Endothelial cell of umbilical vein (primary cell): ENCODE data around the gene MARK3. TPM values are rescaled to one million over a fixed set of nuclear protein-coding genes. Genes with fewer than 3 reads are reported as not detected.

Source experiments
- BruUV-seq: library from RNA; stranded (reverse); fragments of 400-500 nt; replicated peaks from 2 replicates; lab custom pipeline; 2021; lab: Mats Ljungman, UMichigan
- CTCF ChIA-PET: fragments of 300-600, 350-600 bp; sonication (Branson Sonifier 250); formaldehyde crosslinking; loops from one replicate; lab custom pipeline; 2021; ENCODE audit warnings: antibody characterized with exemption, inconsistent platforms; lab: Charles Lee
- POLR2A ChIA-PET: fragments of 300-600, 350-600 bp; sonication (Branson Sonifier 250); formaldehyde crosslinking; loops from one replicate; lab custom pipeline; 2021; ENCODE audit warnings: antibody characterized with exemption, inconsistent platforms; lab: Charles Lee
- DNase-seq: peaks from one replicate; pipeline ENCODE4 v3.0.0-alpha.2; 2011; ENCODE audit warnings: low read depth, low spot score
- FAIRE-seq: peaks from 2 replicates; lab custom pipeline; 2011; peaks lifted over from hg19 to GRCh38; lab: Jason Lieb, UNC
- H2AFZ ChIP-seq: 2 replicates; pipeline ENCODE4 v1.6.0; 2012; ENCODE audit warnings: low read depth, low read length, control low read depth, inconsistent platforms
- H3K27ac ChIP-seq: 2 replicates; pipeline ENCODE4 v1.5.1; 2011; ENCODE audit warnings: low read depth, mild to moderate bottlenecking, control low read depth, low read length, moderate library complexity; ENCODE audit not compliant: insufficient read depth
- H3K27me3 ChIP-seq, 2 experiments: 2 replicates each; pipeline versions ENCODE4 v1.6.0 to v1.6.1; 2011; ENCODE audit warnings: low read length in 2 of 2, mixed read lengths in 1 of 2; ENCODE audit not compliant: control insufficient read depth in 2 of 2, insufficient read depth in 2 of 2
- H3K36me3 ChIP-seq, 2 experiments: 2 replicates in 1 of 2; 3 replicates in 1 of 2; pipeline ENCODE4 v1.5.1; 2011; ENCODE audit warnings: low read length in 2 of 2, mild to moderate bottlenecking in 1 of 2, moderate library complexity in 1 of 2; ENCODE audit not compliant: control insufficient read depth in 2 of 2, insufficient read depth in 2 of 2; ENCODE audit errors: extremely low read depth in 1 of 2
- H3K4me1 ChIP-seq: 3 replicates; pipeline ENCODE4 v1.5.1; 2011; ENCODE audit warnings: mild to moderate bottlenecking, low read length; ENCODE audit not compliant: control insufficient read depth, insufficient read depth; ENCODE audit errors: extremely low read depth
- H3K4me2 ChIP-seq: 2 replicates; pipeline ENCODE4 v1.6.1; 2011; ENCODE audit warnings: low read length, control low read depth, mixed read lengths; ENCODE audit not compliant: insufficient read depth
- H3K4me3 ChIP-seq, 3 experiments: fragments of 200-600 bp in 1 of 3; sonication (generic), shearing (Covaris generic) in 1 of 3; replicated peaks in 1 of 3; 2 replicates each; pipeline ENCODE4 v1.5.1; 2011 to 2016; ENCODE audit warnings: control low read depth in 3 of 3, low read length in 3 of 3, mild to moderate bottlenecking in 2 of 3, inconsistent platforms in 1 of 3, low read depth in 1 of 3, moderate library complexity in 1 of 3; ENCODE audit not compliant: insufficient read depth in 1 of 3
- H3K79me2 ChIP-seq: 2 replicates; pipeline ENCODE4 v1.6.0; 2012; ENCODE audit warnings: low read length, inconsistent platforms; ENCODE audit not compliant: control insufficient read depth, insufficient read depth
- H3K9ac ChIP-seq: replicated peaks from 2 replicates; pipeline ENCODE3; 2011; ENCODE audit warnings: low read length, control low read depth; ENCODE audit not compliant: insufficient read depth; ENCODE audit errors: extremely low read depth
- H3K9me1 ChIP-seq: replicated peaks from 3 replicates; pipeline ENCODE4 v1.6.0; 2011; ENCODE audit warnings: mild to moderate bottlenecking, low read length; ENCODE audit not compliant: control insufficient read depth, insufficient read depth; ENCODE audit errors: extremely low read depth
- H3K9me3 ChIP-seq: replicated peaks from 2 replicates; pipeline ENCODE4 v1.5.1; 2012; ENCODE audit warnings: low read length, inconsistent platforms; ENCODE audit not compliant: control insufficient read depth, insufficient read depth
- H4K20me1 ChIP-seq: replicated peaks from 2 replicates; pipeline ENCODE3; 2011; ENCODE audit warnings: mild to moderate bottlenecking, low read length; ENCODE audit not compliant: control insufficient read depth, insufficient read depth; ENCODE audit errors: extremely low read depth
- GATA2 ChIP-seq: IDR thresholded peaks from 2 replicates; pipeline ENCODE4 v1.7.0; 2011; ENCODE audit warnings: low read depth, mild to moderate bottlenecking, moderate library complexity, mixed read lengths, low read length; ENCODE audit not compliant: insufficient read length, insufficient read depth
- MAX ChIP-seq: IDR thresholded peaks from 2 replicates; pipeline ENCODE4 v1.6.1; 2011; ENCODE audit not compliant: insufficient read depth, insufficient read length
- MYC ChIP-seq: IDR thresholded peaks from one replicate; pipeline ENCODE4 v1.6.1; 2011; ENCODE audit warnings: mild to moderate bottlenecking, low read depth, low read length
- POLR2A ChIP-seq: IDR thresholded peaks from 2 replicates; pipeline ENCODE4 v1.6.1; 2012; ENCODE audit warnings: low read depth, mild to moderate bottlenecking, control low read depth, low read length
- POLR2AphosphoS5 ChIP-seq: IDR thresholded peaks from 2 replicates; pipeline ENCODE4 v1.6.1; 2012; ENCODE audit warnings: low read depth, mild to moderate bottlenecking, control low read depth, low read length, moderate library complexity; ENCODE audit not compliant: insufficient read depth
- dilution Hi-C: fragments of 300-500 bp; cut with MboI; formaldehyde crosslinking; loops from one replicate; pipeline ENCODE4 v1.15.0; 2019; ENCODE audit warnings: low sequenced_read_pairs; ENCODE audit not compliant: extremely low pct_ligation_motif_present
- intact Hi-C: fragments of 100-400 bp; cut with micrococcal nuclease; formaldehyde crosslinking; loops from one replicate; pipeline ENCODE4 v1.10.0; 2022
- polyA plus RNA-seq, 4 experiments: library from polyadenylated mRNA; depleted of rRNA in 3 of 4; stranded (reverse) in 3 of 4; unstranded in 1 of 4; fragments of >200 nt; gene quantifications; 2 replicates each; pipeline versions ENCODE4 v1.2.1 to v1.2.3, GENCODE V29; 2011 to 2012; ENCODE audit warnings: missing spikeins in 1 of 4
- total RNA-seq: library from RNA; stranded (reverse); gene quantifications from 2 replicates; pipeline ENCODE4 v1.2.3, GENCODE V29; 2021

Gene MARK3
- total and polyA plus RNA-seq, 2 donors (not counting 3 experiments of a cell fraction or from before 2014, with no cell fraction given): 46.6 to 96.1 TPM

GRCh38 chr14:103545915-103546651, 160.9 kb downstream of the MARK3 start:
- Histone ChIP-seq H3K27me3 (no peaks in the 10 kb centered on the region), H4K20me1 (no peaks in the 10 kb centered on the region), H3K36me3 (no peaks in the 10 kb centered on the region), H3K9ac (no peak overlapping the region), H3K9me3 (no peaks in the 10 kb centered on the region), H3K79me2 (no peaks in the 10 kb centered on the region), H3K4me2 (no peak overlapping the region), H3K4me3 (no peak overlapping the region), H3K4me1 (no peaks in the 10 kb centered on the region), H2AFZ (no peak overlapping the region), H3K27ac (no peak overlapping the region), H3K9me1 (no peaks in the 10 kb centered on the region)
- dilution Hi-C loops: no loop called here
- ChIA-PET POLR2A (no interaction called here), CTCF (interaction anchor here (0.9 to 14.4 kb wide), 6 partner anchors 11 to 46 kb away, joined by 3 to 209 read pairs (median 8); partner anchors contain the start of gene CKB)
- BruUV-seq: no TSS peak
- no peak for FAIRE-seq
- intact Hi-C loops: loop anchor here (1.0 kb wide), 2 partner anchors 28 to 46 kb away; no protein-coding TSS in a partner anchor
- TF ChIP-seq POLR2AphosphoS5: no peak
- no peak for TF ChIP-seq POLR2A
- no peak for TF ChIP-seq MYC
- no peak for TF ChIP-seq GATA2
- no peak for TF ChIP-seq MAX
- no peak for DNase-seq
